GM20431 (cell line): ENCODE data around the gene ZNF229.
"Not testable (repeated sequence)": the region's sequence is repeated elsewhere in the genome, so short reads cannot be mapped to it uniquely, and the experiment has no call there.

Source experiments
- in situ Hi-C: fragments of 300-500 bp; cut with MseI, MboI; formaldehyde crosslinking; loops from one replicate; pipeline ENCODE4 v1.15.0; 2020; ENCODE audit warnings: low sequenced_read_pairs; ENCODE audit not compliant: unreplicated experiment

ZNF229 gene

DNA sequence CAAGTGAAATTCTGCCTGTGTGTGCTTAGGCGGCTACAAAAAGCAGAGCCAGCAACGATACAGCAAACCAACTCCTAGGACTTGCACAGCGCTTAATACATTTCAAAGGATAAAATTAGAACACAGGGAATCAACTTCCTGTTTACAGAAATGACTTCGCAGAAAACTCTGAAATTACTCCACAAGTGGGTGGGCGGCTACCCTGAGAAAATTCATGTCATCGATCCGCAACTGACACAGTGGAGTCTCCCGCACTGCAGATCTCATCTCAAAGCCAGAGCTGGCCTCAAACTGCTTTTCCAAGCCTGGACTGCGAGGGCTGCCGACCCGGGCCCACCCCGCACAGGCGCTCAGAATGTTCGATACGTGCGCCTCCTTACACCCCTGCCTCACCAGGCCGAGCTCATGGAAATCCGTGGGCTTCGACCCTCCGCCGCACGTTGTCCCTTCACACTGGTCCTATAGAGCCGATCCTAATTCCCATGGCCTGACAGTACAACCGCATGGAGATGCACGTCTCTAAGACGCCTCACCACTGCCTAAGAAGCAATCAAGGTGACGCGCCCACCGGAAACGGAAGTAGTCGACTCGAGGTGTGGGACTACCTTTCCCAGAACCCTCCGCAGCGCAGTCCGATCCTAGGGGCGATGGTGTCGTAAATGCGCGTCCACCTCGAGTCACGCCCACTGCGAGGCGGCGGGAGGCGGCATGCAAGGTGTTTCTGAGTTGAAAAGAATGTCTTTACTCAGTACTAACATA is at the start of gene ZNF229:
Gene ZNF229, minus strand, starts transcription at position 557 of the 759 bp plus-strand sequence. CDS start 5,625 bp downstream, outside the sequence.
- in situ Hi-C loops: no loop called here

DNA sequence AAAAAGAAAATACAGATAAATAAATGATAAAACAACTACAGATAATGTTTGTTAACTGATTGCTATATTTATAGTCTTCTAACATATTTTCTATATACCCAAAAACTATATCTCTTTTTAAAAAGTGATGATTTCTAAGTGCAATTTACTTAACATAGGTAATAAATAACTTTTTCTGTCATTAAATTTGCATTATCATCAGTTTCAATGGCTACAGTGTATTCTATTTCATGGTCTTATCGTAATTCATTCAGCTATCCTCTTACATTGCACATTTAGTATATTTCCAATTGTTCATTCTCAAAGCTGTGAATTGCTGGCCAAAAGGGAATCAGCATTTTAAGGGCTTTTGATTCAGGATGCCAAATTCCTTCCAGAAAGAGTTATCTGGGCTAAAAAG is 48.4 kb upstream of the ZNF229 start:
- in situ Hi-C loops: no loop called here

DNA sequence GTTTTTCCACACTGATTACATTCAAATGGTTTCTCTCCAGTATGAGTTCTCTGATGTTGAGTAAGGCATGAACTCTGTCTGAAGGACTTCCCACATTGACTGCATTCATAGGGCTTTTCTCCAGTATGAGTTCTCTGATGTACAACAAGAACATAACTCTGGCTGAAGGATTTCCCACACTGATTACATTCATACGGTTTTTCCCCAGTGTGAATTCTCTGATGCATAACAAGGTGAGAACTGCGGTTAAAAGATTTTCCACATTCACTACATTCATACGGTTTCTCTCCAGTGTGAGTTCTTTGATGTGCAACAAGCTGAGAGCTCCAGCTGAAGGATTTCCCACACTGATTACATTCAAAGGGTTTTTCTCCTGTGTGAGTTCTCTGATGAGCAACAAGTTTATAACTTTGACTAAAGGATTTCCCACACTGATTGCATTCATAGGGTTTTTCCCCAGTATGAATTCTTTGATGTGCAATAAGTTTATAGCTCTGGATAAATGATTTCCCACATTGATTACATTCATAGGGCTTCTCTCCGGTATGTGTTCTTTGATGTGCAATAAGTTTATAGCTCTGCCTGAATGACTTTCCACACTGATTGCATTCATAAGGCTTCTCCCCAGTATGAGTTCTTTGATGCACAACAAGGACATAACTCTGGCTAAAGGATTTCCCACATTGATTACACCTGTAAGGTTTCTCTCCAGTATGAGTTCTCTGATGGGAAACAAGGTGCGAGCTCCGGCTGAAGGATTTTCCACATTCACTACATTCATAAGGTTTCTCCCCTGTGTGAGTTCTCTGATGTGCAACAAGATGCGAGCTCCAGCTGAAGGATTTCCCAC is 28.5 kb upstream of the ZNF229 start:
- in situ Hi-C loops: no loop called here

DNA sequence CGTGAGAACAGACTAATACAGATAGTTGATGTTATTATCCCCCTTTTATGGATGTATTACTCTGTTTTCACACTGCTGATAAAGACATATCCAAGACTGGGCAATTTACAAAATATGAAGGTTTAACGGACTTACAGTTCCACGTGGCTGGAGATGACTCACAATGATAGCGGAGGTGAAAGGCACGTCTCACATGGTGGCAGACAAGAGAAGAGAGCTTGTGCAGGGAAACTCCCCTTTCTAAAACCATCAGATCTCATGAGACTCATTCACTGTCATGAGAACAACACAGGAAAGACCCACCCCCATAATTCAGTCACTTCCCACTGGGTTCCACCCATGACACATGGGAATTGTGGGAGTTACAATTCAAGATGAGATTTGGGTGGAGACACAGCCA is 20.5 kb upstream of the ZNF229 start:
- in situ Hi-C loops: not testable (repeated sequence)

DNA sequence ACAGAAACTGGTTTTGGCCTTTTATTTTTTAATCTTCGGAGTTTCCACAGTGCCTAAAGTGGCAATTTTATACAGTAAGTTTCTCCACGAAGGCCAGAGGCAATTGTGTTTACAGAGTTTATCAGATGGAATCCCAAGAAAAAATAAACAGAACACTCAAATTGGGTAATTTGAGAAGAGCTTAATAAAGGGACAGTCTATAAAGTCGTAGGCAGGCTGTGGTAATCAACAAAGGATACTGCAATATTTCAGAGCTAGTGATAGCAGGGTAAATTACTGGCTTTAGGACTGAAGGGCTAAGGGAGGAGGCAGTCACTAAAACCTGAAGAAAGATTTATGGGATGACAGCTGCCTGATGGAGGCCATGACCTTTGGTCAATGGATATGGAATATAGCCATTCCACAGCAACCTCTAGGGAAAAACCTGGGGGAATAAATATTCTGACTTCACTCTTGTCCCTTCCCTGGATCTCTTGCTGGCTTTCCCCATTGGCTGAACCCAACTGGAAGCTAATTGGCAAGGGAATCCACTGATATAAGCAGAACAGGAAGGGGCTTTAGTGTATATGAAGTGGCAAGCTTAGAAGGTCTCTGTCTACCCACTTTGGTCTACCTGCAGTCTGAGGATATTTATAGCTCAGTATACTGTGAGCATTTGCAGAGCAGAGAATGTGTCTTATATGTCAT is 14.5 kb upstream of the ZNF229 start:
- in situ Hi-C loops: not testable (repeated sequence)

DNA sequence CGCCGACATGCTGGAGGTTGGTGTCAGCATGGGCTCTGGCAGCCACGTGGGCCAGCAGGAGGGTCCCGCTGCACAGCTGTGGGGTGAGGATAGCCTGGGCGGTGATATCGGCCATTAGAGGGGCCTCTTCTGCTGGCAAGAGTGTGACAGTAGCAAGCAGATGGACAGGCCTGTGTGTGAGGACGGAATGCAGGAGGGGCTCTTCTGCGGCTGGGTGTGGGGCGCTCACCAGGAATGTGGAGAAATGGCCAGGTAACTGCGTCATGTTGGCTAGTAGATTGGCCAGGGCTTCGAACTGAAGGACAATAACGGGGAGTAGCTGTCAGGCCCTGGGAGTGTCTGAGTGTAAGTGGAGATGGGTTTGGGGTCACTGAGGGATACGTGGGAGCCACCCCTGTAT is 7.7 kb upstream of the ZNF229 start:
- in situ Hi-C loops: not testable (repeated sequence)

DNA sequence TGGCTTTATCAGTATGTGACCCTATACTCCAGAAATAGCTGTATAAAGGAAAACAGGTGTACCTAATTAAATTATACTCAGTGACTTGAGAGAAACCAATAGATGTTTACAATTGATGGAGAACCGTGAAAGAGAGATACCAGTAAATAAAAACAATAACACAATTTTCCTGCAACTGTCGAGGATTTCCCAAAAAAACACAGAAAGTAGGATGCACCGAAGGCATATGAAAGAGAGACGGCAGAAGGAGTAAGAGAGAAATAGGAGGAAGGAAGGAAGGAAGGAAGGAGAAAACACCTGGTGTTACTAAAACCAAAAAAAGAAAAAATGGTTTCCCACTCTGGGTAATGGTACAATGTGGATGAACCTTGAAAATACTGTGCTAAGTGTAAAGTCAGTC is 6.8 kb upstream of the ZNF229 start:
- in situ Hi-C loops: no loop called here

DNA sequence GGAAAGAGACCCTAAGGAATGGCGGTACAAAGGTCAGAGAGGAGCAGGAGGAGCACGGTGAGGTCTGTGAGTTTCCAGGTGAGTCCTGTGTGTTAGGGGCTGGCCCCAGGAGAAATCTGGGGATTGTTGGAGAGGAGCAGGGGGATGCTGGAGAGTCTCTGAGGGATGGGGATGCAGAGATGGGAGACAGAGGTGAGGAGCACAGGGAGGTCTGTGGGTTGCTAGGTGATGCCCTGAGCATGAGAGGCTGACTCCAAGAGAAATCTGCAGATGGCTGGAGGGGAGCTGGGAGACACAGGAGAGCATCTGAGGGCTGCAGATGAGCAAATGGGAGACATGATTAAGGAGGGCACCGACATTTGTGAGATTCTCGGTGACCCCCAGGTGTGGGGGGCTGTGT is 4.1 kb upstream of the ZNF229 start:
- in situ Hi-C loops: no loop called here

DNA sequence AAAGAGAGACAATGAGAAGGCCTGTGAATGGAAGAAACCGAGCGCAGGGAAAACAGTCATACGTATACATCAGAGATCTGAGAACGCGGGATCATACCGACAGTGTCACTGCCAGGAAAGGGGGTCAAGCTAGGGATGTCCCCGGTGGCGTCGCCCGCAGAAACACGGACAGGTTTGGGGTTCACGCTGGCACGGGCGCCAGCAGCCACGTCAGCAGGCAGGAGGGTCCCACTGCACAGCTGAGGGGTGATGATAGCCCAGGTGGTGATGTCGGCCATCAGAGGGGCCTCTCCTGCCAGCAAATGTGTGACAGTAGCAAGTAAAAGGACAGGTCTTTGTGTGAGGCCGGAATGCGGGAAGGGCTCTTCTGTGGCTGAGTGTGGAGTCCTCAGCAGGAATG is 3.4 kb upstream of the ZNF229 start:
- in situ Hi-C loops: no loop called here

DNA sequence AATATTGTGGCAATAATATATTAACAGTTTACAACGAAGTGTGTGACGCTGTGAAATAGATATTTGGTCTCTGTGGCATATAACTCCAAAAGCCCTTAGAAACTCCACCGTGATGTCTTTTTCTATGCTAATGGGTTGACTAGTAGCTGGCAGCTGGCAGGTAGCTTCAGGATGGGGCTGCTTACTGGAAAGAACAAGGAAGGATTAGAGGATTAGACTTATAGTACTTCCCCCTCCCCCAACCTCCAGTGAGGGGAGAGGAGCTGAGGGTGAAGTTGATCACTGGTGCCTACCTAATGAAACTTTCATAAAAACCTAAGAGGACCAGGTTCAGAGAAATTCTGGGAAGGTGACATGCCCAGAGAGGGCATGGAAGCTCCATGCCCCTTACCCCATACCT is 9.8 kb downstream of the ZNF229 start:
- in situ Hi-C loops: no loop called here

DNA sequence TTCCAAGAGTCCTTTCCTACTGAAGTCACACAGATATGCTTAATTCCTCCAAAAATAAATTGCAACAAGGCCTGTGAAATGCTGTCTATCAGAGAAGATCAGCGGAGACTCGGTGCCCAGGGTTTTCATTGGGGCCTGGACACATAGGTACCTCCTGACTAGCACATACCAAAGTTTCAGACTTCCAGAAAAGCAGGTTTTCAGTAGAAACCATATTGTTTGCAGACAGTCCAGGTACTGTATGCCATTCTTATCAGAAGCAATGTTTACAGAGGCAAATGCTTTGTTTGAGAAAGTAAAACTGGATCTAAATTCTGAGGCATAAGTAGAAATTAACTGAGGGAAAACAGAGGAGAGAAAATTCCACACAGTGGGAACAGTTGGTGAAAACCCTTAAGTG is 12.8 kb downstream of the ZNF229 start:
- in situ Hi-C loops: no loop called here

DNA sequence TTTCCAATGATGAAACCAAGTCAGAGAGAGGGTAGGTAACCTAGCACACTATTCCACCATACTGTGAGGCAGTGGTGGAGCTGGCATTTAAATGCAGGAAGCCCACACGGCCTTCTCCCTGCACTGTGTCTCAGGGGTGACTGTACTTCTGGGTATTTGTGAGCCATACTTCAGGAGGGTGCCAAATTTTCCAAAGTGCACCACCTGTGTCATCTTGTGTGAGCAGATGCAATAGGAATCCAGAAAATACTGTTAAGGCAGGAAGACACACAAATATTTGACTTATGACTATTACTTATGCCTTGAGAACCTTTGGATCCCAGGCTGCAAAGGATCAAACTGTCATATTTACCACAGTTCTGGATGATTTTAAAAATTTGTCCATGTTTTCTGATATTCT is 17.3 kb downstream of the ZNF229 start:
- in situ Hi-C loops: no loop called here

DNA sequence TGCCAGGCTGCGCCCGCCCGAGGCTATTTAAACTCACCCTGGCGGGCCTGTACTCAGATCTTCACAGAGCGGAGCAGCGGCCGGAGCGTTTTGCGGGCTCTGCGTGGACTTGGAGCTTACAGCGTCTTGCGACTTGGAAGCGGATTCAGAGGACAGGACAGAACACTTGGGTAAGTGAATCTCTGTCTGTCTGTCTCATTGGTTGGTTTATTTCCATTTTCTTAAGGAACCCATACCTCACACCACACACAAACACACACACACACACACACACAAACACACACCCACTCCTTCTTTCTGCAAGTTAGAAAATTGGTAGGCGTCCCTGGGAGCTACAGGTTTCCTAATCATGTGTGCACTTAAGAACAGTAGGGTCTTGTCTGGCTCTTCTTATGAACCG is 32.7 kb downstream of the ZNF229 start:
- in situ Hi-C loops: not testable (repeated sequence)

DNA sequence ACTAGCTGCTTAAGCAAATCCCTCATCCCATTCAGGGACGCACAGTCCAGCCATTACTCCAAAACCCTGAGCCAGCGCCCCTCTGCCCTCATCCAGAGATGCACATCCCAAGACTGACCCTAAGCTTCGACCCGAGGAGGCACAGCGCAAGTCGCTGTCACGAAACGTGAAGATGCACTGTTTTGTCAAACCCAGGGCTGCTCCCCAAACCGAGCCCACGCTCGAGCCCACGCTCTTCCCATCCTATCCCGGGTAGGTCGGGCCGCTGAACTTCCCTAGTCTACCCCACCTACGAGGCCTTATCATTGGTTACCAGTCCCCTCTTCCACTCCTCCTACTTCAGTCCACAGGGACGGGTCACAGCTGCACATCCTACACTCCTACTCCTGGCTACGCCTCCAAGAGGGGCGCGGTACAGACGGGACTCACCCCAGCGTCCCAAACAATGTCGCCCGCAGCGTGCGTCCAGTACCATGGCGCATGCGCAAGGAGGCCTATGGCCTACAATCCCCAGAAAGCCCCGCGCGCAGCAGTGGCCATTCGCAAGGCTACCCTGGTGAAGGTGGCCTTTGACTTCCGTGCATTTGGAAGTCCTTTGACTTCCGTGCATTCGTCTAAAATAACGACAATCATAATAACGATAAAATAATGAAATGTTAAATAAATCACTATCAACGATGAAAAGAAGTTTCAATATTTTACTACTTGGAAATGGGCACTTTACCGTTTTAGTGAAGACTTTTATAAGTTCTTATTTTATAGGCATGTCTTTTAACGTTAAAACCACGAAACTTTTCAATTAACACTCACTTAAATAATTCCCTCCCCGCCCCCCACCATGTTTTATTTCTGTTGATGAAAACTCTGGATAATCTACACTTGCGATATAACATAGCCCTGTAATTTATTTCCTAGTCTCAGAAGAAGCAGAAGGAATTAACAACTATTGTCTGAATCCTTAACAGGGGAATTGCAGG is 46.8 kb downstream of the ZNF229 start, which contains the start of gene ZNF285:
Gene ZNF285, minus strand, starts transcription at position 470 of the 977 bp plus-strand sequence. CDS start 4,395 bp downstream, outside the sequence.
- in situ Hi-C loops: no loop called here

DNA sequence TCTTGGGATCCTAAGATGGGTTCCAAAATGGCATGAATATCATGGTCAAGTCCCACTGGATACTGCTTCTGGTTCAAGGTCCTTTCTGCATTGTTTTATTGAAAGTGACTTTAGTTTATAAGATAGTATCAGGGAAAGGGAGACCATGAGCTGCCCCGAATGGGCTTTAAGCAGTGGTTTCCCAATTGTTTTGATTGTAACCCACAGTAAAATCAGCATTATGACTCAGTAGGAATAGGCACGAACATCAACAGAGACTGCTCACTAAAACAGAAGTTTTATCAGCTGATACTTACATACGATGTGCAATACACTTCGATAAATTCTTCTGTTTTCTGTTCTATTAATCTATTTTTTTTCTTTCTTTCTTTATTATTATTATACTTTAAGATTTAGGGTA is 59.0 kb downstream of the ZNF229 start:
- in situ Hi-C loops: not testable (repeated sequence)
